ENCODE data around the gene RDH11.
A peak's percentile ranks its signal among the peaks of the same experiment; 100 is the strongest.
"Not testable (repeated sequence)": the region's sequence is repeated elsewhere in the genome, so short reads cannot be mapped to it uniquely, and the experiment has no call there.

The RDH11 gene, protein sequence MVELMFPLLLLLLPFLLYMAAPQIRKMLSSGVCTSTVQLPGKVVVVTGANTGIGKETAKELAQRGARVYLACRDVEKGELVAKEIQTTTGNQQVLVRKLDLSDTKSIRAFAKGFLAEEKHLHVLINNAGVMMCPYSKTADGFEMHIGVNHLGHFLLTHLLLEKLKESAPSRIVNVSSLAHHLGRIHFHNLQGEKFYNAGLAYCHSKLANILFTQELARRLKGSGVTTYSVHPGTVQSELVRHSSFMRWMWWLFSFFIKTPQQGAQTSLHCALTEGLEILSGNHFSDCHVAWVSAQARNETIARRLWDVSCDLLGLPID

DNA sequence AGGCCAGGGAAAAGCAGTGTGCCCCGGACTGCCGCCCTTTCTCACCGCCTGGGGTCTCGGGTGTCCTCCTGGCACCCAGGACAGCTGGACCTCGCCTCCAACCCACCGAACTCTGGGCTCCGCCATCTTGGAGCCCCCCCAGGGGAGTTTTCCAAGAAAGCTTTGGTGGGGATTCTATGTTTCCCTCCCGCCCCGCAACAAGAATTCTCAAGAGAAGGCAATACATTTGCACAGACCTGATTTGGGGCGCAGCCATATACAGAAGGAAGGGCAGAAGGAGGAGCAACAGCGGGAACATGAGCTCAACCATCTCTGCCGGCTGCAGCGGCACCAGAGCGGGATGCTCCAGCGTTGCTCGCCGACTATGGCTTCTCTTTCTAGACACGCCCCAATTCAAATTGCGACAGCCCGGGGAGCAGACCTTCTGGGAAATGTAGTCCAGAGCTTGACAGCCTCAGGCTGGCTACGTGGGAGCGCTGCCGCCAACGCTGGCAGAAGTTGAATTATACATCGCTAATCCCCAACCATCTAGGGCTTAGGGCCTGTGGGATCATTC is at the start of gene RDH11:
RDH11 (minus strand) TSS at position 371 of the 556 bp plus-strand sequence; CDS start at position 310, 61 bp downstream.
- DNase-seq, result peak; percentile 99

DNA sequence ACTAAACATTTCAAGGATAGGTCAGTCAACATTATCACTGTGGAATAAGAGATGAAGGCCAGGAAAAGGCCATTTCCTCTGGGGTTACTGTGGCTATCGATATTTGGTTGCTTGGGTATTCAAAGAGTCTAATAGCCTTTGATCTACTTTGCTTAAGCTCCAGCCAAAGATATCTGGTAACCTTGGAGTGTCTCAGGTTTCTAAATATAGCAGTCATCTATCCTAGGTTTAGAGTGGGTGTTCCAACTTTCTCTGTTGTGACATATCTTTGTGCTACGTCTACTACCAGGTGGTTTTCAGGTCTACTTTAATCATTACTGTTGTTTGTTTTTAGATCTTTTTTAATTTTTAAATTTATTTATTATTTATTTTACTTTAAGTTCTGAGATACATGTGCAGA is 48.5 kb upstream of the RDH11 start:
- no peak for DNase-seq

DNA sequence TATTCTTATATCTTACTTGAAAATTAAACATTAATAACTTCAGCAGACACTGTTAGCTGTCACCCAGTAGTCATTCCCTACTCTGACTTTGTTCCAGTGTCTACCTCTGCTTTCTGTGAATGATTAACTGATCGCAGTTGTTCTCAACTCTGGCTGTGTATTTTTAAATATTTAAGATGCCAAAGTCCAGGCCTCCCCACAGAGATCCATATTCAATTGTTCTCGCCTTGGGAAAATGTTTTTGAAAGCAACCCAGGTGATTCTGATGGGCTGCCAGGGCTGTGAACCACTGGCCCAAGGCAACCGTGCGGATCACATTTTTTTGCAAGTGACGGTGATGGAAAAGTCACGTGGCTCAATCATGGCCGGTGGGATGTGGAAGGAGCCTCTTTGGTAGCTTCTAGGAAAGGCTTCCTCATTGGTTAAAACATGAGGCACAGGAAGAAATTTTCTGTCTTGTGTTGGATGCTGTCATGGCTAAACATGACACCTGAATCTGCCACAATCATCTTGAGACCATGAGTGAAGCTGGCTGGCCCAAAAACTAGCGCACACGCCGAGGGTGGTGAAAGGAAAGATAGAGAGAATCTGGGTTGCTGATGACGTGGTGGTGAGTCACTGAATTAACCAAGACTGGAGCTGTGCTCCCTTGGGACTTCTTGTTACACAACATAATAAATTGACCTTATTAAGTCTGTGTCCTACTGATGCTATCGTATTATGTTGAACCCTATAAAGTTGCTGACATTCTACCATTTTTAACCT is 43.4 kb upstream of the RDH11 start:
- no peak for DNase-seq

DNA sequence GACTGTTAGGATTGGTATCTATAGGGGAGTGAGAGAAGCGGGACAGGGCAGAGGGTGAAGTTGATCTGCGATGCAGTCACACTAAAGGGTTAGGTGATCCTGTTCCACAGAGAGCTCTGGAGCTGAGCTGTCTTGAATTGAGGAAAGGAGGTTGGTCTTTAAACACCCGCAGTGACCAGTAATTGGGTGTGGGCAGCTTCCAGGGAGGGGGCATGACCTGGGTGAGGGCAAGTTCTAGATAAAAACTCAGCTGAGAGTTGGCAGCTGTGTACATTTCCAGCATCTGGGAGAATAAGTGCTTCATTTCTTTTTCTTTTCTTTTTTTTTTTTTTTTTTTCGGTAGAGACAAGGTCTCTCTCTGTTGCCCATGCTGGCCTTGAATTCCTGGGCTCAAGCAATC is 41.2 kb upstream of the RDH11 start:
- no peak for DNase-seq

DNA sequence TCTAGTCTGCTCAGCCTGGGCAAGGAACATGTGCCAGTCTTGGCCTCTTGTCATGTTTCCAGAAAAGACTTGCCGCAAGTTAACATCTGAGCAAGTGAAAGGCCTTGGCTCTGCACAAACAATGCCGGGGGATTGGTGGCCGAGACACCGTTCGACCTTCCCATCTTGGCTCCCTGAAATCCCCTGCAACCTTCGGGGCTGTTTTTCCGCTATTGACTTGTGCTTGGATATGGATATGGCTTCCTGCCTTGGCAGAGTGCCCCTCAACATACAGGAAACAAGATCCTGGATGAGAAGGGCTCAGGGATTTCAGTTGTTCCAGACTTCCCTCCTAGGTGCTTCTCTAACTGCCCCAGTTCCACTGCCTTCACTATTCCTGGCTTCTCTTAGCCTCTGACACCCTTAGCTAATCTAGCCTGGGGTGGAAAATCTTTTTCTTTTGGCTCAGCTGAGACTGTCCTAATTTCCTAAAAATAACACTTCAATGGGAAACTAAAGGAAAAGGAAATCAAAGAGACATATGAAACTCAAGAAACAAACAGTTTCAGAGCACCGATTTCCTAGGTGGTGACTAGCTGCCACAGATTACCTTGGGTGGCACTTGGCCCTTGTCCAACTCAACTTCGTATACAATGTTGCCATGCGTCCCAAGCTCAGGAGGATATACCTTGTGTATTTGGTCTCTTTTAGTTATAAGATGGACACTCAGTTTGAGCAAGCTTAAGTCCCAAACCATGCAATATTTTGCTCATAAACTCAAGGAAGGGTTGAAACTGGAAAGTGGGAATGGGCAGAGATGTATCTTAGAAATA is 40.0 kb upstream of the RDH11 start:
- DNase-seq, result no peak

DNA sequence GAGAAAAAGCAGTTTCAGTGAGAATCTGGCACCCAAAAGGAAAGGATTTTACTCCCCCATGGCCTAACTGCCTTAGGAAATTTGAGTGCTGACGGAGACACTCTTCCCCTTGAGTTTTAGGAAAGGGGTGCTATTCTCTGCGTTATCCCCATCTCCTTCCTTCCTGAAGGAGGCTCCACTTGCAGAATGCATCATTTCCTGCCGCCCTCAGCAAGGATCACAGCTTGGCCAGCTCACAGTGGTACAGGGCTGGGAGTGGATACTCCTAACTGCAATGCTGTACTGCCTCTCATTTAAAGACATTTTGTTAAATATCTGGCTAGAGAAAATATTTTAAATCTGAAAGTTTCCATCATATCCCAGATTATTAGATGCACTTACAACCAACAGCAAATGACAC is 39.1 kb upstream of the RDH11 start:
- no peak for DNase-seq

DNA sequence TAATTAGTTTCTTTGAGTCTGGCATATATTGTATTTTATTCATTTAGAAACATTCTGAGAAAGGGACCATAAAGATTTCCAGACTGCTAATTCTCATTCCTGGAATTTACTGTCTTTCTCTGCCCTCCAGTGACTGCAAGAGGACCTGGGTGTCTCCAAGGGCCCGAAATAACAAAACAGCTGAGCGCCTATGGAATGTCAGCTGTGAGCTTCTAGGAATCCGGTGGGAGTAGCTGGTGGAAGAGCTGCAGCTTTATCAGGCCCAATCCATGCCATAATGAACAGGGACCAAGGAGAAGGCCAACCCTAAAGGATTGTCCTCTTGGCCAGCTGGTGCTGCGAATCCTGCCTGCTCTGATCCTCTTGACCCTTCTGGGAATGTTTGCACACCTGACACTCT is 38.1 kb upstream of the RDH11 start:
- DNase-seq, result no peak

DNA sequence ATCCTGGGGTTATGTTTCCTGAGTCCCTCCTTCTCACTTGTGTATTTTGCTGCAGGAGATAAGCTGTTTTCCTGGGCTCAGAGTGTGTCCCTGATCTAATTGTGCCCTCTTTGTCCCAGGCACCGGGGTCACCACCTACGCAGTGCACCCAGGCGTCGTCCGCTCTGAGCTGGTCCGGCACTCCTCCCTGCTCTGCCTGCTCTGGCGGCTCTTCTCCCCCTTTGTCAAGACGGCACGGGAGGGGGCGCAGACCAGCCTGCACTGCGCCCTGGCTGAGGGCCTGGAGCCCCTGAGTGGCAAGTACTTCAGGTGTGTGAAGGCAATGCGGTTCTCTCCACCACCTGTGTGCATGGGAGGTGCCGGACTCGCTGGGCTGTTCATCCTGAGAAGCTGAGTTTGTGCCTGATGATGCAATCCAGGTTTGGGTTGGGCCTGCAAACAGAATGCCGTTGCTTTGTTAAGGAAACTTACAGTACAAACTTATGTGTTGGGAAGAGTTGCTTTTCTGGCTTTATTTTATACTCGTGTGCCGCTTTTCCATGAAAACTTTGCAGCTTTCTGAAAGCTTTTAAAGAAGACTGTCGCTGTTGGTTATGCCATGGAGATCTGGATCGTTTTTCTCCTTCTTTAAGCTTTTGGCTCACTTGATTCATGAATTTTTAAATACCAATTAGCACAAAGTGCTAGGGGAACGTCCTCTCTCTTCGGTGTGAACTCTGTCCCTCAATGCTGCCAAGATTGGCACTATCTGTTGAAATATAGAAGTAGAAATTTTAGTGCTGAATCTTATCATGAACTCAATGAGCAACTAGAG is 33.7 kb upstream of the RDH11 start:
- DNase-seq, result no peak

DNA sequence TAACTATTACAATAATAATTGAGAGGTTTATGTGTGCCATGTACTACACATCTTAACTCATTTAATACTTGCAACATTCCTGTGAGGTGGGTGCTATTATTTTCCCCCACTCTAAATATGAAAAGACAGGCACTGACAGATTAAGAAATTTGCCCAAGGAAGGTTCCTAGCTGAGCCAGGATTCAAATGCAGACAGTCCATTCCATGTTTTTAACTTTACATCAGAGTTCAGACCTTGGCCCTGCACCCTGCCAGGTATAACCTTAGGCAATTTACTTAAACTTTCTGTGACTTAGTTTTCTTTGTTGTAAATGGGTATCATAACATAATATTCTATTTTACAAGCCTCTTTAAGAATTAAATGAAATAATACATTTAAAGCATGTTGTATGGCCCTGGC is 32.7 kb upstream of the RDH11 start:
- DNase-seq, result no peak

DNA sequence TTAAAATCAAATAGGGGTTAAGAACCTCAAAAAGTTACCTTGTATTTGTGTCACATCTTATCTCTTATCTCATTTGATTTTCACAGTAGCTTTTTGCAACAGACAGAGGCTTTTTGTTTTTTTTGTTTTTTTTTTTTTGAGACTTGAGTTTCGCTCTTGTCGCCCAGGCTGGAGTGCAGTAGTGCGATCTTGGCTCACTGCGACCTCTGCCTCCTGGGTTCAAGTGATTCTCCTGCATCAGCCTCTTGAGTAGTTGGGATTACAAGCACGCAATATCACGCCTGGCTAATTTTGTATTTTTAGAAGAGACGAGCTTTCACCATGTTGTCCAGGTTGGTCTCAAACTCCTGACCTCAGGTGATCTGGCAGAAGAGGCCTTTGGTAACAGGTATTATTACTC is 31.8 kb upstream of the RDH11 start:
- no peak for DNase-seq

DNA sequence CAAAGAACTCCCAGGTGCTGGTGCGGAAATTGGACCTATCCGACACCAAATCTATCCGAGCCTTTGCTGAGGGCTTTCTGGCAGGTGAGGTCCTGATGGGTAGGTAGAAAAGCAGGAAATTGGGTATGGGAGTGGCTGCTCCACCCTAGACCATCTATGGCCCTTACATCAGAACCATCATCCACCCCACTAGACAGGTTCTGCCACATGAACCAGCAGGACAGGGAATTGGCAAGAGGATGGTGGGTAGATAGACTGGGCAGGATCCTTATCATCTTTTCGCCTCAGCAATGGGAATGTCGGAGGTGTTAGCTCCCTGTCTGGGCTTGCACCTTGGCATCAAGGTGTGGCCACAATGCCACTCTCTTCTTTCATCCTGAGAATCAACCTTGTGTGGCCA is 29.6 kb upstream of the RDH11 start:
- DNase-seq, result no peak

DNA sequence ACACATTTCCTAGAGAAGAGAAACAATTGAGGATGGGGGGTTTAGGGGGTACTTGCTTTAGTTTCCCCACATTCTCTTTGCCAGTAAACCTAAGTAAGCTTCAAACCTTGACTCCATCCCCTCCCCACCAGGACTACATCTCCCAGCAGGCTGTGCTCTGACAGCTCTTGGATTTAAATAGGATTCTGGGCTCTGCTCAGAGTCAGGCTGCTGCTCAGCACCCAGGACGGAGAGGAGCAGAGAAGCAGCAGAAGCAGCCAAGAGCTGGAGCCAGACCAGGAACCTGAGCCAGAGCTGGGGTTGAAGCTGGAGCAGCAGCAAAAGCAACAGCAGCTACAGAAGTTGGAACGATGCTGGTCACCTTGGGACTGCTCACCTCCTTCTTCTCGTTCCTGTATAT is 26.7 kb upstream of the RDH11 start:
- DNase-seq, result peak; percentile 15 to 61

DNA sequence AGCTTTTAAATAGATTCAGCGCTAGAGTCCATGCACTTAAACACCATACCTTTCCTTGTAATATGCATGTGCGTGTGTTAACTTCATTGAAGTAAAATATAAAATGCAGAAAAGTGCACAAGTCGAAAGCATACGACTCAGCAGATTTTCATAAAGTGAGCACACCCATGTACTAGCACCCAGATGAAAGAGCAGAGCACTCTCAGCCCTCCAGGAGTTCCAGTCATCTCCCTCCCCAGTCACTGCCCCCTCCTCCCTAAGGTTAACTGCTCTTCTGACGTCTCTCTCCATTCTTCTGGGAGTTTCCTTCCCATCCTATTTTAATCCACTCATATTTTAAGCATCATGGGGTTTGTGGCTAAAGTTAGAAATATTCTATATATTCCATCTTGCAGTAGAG is 26.3 kb upstream of the RDH11 start:
- no peak for DNase-seq

DNA sequence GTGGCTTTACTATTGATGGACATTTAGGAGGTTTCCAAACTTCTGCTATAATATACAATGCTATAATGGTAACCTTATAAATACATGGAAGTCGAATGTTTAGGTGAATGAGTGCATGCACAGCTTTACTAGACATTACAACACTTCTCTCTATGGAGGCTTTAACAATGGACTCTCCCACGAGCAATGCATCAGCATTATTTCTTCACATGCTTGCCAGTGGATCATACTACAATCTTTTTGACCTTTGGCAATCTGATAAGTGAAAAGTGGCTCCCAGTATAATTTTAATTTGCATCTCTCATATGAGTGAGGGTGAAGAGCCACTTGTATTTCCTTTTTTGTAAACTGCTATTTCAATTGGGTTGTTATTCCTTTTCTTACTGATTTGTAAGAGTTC is 24.3 kb upstream of the RDH11 start:
- DNase-seq, result no peak

DNA sequence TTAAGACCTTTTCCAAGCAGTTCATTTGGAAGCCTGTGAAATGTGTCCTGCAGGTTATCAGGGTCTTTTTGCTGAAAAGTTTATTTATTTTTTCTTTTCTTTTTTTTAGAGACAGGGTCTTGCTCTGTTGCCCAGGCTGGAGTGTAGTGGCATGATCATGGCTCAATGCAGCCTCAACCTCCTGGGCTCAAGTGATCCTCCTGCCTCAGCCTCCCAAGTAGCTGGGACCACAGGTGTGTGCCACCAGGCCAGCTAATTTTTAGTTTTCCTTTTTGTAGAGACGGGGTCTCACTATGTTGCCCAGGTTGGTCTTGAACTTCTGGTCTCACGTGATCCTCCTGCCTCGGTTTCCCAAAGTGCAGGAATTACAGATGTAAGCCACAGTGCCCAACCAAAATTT is 23.8 kb upstream of the RDH11 start:
- DNase-seq, result not testable (repeated sequence)

DNA sequence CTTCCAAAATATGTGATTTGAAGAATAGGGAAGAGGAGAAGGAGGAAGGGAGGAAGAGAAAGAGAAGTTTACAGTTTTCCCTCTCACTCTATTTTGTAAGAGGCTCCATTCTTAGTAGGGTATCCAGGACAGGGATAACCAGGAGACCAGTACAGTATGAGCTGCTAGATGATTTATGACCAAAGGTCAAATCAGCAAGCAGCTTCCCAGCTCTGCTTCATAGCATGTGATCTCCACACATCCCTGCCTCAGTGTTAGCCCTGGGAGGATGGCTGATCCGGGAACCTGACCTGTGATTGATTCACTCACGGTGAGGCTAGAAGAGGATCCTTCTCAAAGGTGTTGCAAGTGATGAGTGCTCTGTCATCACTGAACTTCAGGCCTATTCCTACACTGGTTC is 22.7 kb upstream of the RDH11 start:
- DNase-seq, result no peak

DNA sequence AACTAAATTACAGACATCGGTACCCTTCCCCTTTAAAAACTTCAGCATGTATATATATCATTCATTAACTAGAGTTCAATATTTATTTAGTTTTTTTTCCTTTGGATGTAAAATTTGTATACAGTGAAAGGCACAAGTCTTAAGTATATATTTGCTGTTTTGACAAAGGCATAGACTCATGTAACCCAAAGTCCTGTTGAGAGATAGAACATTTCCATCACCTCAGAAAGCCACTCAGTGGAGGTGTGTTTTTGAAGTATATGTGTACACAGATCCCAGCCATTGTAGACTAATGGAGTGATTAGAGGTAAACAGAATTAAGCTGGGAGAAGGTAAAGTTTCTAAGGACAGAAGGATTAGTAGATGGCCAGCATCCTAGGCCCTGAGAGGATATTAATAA is 21.5 kb upstream of the RDH11 start:
- DNase-seq, result no peak

DNA sequence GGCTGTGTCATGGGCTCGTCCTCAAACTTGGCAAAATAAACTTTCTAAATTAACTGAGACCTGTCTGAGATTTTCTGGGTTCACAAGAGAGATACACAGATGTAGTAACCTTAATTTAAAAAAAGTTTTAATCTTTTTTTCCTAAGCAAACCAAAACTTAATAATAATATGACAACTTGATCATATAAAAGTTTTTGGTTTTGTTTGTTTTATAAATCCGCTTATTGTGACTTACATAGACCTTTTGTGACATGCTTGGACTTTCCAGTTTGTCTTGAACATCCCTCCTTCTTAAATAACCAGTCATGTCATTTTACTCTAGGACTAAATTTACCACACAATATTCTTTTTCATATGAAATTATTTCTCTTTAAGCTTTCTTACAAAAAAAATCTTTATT is 14.6 kb upstream of the RDH11 start:
- DNase-seq, result no peak

DNA sequence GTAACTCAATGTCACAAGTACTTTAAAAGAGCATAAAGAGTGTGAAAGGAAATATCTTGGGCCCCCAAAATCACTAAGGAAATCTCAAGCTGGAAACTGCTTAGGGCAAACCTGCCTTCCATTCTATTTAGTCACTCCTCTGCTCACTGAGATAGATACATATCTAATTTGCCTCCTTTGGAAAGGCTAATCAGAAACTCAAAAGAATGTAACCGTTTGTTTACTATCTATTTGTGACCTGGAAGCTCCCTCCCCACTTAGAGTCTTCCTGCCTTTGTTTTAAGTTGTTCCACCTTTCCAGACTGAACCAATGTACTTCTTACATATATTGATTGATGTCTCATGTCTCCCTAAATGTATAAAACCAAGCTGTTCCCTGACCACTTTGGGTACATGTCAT is 14.2 kb upstream of the RDH11 start:
- DNase-seq, result not testable (repeated sequence)

DNA sequence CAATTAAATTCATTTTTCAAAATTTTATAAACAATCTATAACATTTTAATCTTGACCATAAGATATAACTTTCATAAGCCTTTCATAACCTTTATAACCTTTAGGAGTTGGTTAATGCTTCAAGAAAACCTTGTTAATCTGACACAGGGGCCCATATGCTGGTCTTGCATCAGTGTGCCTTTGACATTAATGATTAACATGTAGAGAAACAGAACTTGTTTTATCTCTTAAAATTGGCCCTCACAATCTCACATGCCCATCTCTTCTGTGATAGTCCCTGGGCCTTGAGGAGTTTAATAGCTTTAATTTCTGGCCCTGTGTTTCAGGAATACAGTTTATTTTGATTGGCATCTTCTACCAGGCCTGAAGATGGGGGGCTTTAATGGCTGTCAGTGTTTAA is 13.8 kb upstream of the RDH11 start:
- not testable (repeated sequence) for DNase-seq

DNA sequence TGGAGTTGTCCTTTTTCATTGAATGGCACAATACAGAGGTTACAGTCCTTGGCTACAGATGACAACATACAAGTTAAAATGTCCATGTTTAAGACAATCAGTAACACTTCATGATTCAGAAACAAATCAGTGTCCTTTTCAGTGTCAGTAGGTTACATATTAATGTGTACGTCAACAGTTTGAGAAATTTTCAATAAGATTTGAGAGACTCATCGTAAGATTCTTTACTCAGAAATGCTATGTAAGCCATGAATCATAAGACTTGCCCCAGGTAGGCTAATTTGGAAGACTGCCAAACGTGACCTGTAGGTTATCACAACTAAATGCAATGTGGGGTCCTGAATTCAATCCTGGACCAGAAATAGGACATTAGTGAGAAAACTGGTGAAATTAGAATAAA is 9.6 kb upstream of the RDH11 start:
- no peak for DNase-seq

DNA sequence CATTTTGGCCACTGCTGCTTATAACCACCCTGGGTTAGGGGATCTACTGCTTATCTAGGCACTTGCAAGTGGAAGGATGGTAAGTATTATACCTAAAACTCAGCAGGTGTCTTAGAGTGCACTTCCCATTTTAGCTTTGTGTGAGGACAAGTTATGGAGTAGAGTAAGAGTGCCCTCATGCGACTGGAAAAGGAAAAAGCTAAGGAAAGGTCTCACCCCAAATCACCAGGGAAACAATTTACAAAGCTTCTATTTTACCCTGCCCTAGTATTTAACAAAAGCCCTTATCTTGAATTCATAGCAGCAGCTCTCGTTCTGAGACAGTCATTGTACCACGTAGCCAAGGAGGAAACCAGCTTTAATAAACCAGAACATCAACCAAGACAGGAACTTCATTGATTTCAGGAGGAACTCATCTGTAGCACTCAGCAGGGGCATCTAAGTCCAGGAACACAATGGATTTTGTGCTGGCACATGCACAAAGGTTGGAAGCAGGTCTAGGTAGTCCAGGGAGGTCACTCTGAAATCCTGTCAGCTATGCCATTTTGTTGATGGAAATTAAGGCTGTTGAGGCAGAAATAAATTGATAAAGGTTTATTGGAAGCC is 9.0 kb upstream of the RDH11 start:
- DNase-seq, result peak; percentile 63 to 84

All from NCI-H524 (cell line).